Adrenal gland (tissue), 5 donors: Measurements from ENCODE around the gene TMEM129.

Experiments
- POLR2A ChIP-seq, 2 donors: fragments of 450-650 bp; IDR thresholded peaks; one replicate each; pipeline ENCODE4 v1.6.1; 2017; ENCODE audit warnings: antibody characterized with exemption in 2 of 2, mild to moderate bottlenecking in 2 of 2, moderate library complexity in 1 of 2
- TF ChIP-seq, protein P1 (sequence below), 6 experiments: fragments of 450-650 bp in 4 of 6; fragments of 200-600 bp in 2 of 6; sonication (generic) in 1 of 6; IDR thresholded peaks; 1 replicate in 5 of 6; 2 replicates in 1 of 6; pipeline versions ENCODE4 v1.5.1 to v1.8.0; 2016 to 2021; ENCODE audit warnings: antibody characterized with exemption in 6 of 6, mild to moderate bottlenecking in 2 of 6, moderate library complexity in 1 of 6
- donor health status: DM: no; HTN: no; CAD: no.

- TF ChIP-seq, protein P1, sequence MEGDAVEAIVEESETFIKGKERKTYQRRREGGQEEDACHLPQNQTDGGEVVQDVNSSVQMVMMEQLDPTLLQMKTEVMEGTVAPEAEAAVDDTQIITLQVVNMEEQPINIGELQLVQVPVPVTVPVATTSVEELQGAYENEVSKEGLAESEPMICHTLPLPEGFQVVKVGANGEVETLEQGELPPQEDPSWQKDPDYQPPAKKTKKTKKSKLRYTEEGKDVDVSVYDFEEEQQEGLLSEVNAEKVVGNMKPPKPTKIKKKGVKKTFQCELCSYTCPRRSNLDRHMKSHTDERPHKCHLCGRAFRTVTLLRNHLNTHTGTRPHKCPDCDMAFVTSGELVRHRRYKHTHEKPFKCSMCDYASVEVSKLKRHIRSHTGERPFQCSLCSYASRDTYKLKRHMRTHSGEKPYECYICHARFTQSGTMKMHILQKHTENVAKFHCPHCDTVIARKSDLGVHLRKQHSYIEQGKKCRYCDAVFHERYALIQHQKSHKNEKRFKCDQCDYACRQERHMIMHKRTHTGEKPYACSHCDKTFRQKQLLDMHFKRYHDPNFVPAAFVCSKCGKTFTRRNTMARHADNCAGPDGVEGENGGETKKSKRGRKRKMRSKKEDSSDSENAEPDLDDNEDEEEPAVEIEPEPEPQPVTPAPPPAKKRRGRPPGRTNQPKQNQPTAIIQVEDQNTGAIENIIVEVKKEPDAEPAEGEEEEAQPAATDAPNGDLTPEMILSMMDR (IDR thresholded peaks at IDR 0.05), result peak in 1 of 6 experiments; percentile 3
- TF ChIP-seq POLR2A (IDR thresholded peaks at IDR 0.05), result no peak
Measured at GRCh38 chr4:1717129-1718094, 3.7 kb downstream of the TMEM129 start.
